ENCODE results near the gene DLG3.

- TF ChIP-seq CTCF (IDR thresholded peaks at IDR 0.05) (no peak), POLR2A (IDR thresholded peaks at IDR 0.05) (no peak), POLR2AphosphoS5 (IDR thresholded peaks at IDR 0.05) (no peak)
These were observed 19.4 kb downstream of the DLG3 start for GRCh38 chrX:70464051-70464450.
